Measurements from ENCODE around the gene TMEM150B.

The TMEM150B gene

GRCh38 chr19:55352040-55352439 is 26.9 kb upstream of the TMEM150B start:
- TF ChIP-seq CTCF (IDR thresholded peaks at IDR 0.05; ENCODE audit: low read depth, low read length) = no peak
- no peaks in the 10 kb centered on the region for H3K4me1 ChIP-seq
- no peaks in the 10 kb centered on the region for H3K36me3 ChIP-seq
- no peak overlapping the region for H3K4me3 ChIP-seq (ENCODE audit: low read depth, low read length)
- H3K9me3 ChIP-seq = no peaks in the 10 kb centered on the region
- DNase-seq = no peak
- peaks cover 42% of the 10 kb centered on the region for H3K27me3 ChIP-seq

- Histone ChIP-seq H3K27me3 (peaks cover 37% of the 10 kb centered on the region), H3K4me1 (no peaks in the 10 kb centered on the region), H3K9me3 (no peaks in the 10 kb centered on the region), H3K4me3 (ENCODE audit: low read depth, low read length) (no peak overlapping the region), H3K36me3 (no peaks in the 10 kb centered on the region)
- no peak for TF ChIP-seq CTCF (IDR thresholded peaks at IDR 0.05; ENCODE audit: low read depth, low read length)
- no peak for DNase-seq
Measured at GRCh38 chr19:55350620-55351315, 25.6 kb upstream of the TMEM150B start.

- TF ChIP-seq CTCF (IDR thresholded peaks at IDR 0.05; ENCODE audit: low read depth, low read length) = no peak
- DNase-seq = no peak
- peaks cover 4% of the 10 kb centered on the region for H3K4me1 ChIP-seq
- peaks cover 2% of the 10 kb centered on the region; the same call in 1 of the 2 replicates for H3K36me3 ChIP-seq
- peaks cover 23% of the 10 kb centered on the region for H3K27me3 ChIP-seq
- no peaks in the 10 kb centered on the region for H3K9me3 ChIP-seq
- no peak overlapping the region for H3K4me3 ChIP-seq (ENCODE audit: low read depth, low read length)
Measured at GRCh38 chr19:55348317-55349034, 23.3 kb upstream of the TMEM150B start.

- TF ChIP-seq CTCF (IDR thresholded peaks at IDR 0.05; ENCODE audit: low read depth, low read length) = no peak
- Histone ChIP-seq H3K4me3 (ENCODE audit: low read depth, low read length) (no peak overlapping the region), H3K4me1 (peaks cover 4% of the 10 kb centered on the region), H3K27me3 (peaks cover 14% of the 10 kb centered on the region), H3K36me3 (peaks cover 4% of the 10 kb centered on the region; the same call in 1 of the 2 replicates), H3K9me3 (no peaks in the 10 kb centered on the region)
- DNase-seq = no peak
Measured at GRCh38 chr19:55347442-55348009, 22.4 kb upstream of the TMEM150B start.

- H3K4me1 ChIP-seq = peaks cover 4% of the 10 kb centered on the region
- TF ChIP-seq CTCF (IDR thresholded peaks at IDR 0.05; ENCODE audit: low read depth, low read length) = no peak
- H3K36me3 ChIP-seq = peaks cover 9% of the 10 kb centered on the region; the same call in 1 of the 2 replicates
- no peaks in the 10 kb centered on the region for H3K9me3 ChIP-seq
- DNase-seq = no peak
- H3K4me3 ChIP-seq (ENCODE audit: low read depth, low read length) = no peak overlapping the region
- H3K27me3 ChIP-seq = peaks cover 7% of the 10 kb centered on the region
Measured at GRCh38 chr19:55346725-55347441, 21.7 kb upstream of the TMEM150B start.
